Measurements from ENCODE around the gene DLG2. TPM values are rescaled to one million over a fixed set of nuclear protein-coding genes. Genes with fewer than 3 reads are reported as not detected.
"Not testable (repeated sequence)": the region's sequence is repeated elsewhere in the genome, so short reads cannot be mapped to it uniquely, and the experiment has no call there.

DLG2 gene
- total RNA-seq, 1 experiment from 2014 or later = not detected

DNA sequence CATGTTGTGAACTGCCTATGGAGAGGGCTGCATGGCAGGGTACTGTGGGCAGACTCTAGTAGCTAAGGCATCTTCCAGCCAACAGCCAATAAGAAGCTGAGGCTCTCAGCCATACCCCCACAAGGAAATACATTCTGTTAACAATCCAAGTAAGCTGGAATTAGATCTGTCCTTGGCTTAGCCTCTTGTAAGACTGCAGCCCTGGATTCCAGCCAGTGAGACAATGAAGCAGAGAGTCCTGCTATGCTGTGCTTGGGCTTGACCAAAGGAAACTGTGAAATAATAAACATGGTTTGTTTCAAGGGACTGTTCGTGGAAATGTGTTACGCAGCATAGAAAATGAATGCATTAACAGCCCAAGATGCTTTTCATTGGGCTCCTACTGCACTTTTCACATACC is 1243.6 kb downstream of the DLG2 start:
- in situ Hi-C loops (cut with HindIII; ENCODE audit: low pct_unique_long_range_greater_than_20kb, low sequenced_read_pairs) = no loop called here
- DNase-seq (ENCODE audit: low read depth, low spot score) = no peak

DNA sequence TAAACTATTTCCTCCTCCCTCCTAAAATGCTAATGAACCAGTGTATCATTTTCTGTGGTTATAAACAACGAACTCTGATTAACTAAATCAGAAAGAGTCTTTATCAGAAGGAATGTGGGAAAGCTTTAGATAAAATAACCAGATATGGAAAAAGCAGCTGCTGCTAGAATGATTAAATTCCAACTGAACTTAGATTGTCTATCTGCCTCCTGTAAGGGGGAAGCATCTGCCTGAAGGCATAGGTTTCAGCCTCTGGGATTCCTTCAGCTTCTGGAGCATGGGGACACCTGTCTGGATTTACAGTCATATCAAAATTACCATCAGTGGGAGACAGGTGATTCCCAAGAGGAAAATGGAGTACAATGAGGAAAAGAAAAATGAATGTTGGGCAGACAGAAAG is 1245.5 kb downstream of the DLG2 start:
- no peak for DNase-seq (ENCODE audit: low read depth, low spot score)
- in situ Hi-C loops (cut with HindIII; ENCODE audit: low pct_unique_long_range_greater_than_20kb, low sequenced_read_pairs) = no loop called here

DNA sequence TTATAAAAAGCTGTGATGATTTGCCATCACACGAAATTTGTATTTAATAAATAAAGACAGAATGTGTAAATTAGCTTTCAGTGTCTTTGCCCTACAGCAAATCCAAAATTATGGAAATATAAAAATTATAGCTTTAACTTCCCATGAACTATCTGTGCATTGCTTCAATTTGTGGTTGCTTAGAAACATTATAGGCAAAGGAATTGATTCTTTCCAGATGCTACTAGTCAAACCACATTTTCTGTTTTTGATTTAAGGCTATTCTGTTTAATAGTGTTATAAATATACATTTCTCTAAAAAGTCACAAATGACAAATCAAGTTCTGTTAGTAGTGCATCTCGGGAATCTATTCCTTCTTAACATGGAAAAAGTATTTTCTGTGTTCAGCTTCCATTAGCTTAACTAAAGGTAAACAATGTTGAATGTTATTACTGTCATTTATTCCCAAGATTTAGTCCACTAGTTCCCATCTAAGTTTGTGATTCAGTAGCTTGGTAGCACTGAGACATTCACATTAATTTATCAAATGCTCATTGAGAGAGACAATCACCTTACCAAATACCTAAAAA is 1254.7 kb downstream of the DLG2 start:
- DNase-seq (ENCODE audit: low read depth, low spot score) = no peak
- in situ Hi-C loops (cut with HindIII; ENCODE audit: low pct_unique_long_range_greater_than_20kb, low sequenced_read_pairs) = no loop called here

DNA sequence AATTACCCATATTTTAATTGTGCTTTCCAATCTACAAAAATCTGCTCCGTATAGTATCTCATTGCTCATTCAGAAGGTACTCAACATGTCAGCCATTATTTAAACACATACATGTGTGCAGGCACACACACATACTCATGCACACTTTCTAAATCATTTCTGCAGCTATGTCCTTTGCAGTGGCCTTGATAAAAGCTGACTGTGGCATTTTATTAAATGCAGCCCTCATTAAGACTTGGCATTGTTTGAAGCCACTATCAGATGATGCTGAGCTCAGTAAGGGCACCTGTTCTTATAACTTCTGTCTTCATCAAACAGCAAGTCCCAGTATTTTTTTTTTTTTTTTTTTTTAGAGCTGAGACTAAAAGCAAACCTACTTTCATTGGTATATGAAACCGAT is 1269.1 kb downstream of the DLG2 start:
- no peak for DNase-seq (ENCODE audit: low read depth, low spot score)
- in situ Hi-C loops (cut with HindIII; ENCODE audit: low pct_unique_long_range_greater_than_20kb, low sequenced_read_pairs) = no loop called here

DNA sequence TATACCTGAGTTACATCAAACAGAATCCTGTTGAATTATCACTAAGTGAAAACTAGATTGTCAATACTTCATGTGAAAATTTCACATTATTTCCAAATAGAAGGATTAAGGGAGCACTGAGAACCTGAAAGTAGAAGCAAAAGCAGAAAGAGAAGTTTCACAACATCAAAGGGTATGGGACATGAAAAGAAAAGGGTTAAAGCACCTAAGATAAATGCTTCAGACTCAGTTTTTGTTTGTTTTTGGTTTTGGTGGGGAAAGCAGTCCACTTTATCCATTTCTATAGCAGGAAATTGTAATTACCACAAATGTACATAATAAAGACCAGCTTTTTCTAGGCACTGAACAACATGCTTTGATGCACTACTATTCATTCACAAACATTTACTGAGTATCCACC is 1271.2 kb downstream of the DLG2 start:
- DNase-seq (ENCODE audit: low read depth, low spot score) = no peak
- in situ Hi-C loops (cut with HindIII; ENCODE audit: low pct_unique_long_range_greater_than_20kb, low sequenced_read_pairs) = no loop called here

DNA sequence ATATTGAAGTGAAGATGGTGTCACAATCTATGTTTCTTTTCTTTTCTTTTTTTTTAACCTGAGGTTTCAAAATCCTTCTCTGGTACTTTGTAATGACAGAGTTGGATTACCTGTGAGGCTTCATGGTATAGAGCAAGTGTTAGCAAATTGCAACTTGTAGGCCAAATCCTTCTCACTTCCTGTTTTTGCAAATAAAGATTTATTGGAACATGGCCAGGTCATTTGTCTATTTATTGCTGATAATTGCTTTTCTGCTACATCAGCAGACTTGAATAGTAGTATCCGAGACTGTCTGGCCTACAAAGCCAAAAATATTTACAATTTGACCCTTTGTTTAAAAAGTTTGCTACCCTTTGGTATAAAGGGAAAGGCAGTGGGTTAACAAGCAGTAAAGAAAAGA is 1281.5 kb downstream of the DLG2 start:
- in situ Hi-C loops (cut with HindIII; ENCODE audit: low pct_unique_long_range_greater_than_20kb, low sequenced_read_pairs) = no loop called here
- DNase-seq (ENCODE audit: low read depth, low spot score) = no peak

DNA sequence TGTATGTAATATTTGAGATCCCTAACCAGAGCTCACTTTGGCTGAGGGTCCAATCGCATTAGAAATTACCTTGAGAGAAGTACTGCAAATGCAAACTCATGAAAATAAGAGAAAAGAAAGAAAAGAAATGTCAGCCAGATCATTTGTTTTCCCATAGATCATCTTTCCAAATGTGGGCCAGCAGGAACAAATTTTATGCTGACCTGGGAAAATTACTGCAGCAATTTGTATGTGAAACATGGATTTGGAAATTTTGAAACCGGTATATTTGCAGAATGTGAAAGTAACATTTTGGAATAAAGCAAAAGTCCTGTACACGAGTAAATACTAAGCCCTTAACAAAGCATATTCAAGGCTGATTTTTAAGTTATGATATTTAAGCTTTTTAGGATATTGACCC is 1282.1 kb downstream of the DLG2 start:
- DNase-seq (ENCODE audit: low read depth, low spot score) = no peak
- in situ Hi-C loops (cut with HindIII; ENCODE audit: low pct_unique_long_range_greater_than_20kb, low sequenced_read_pairs) = no loop called here

DNA sequence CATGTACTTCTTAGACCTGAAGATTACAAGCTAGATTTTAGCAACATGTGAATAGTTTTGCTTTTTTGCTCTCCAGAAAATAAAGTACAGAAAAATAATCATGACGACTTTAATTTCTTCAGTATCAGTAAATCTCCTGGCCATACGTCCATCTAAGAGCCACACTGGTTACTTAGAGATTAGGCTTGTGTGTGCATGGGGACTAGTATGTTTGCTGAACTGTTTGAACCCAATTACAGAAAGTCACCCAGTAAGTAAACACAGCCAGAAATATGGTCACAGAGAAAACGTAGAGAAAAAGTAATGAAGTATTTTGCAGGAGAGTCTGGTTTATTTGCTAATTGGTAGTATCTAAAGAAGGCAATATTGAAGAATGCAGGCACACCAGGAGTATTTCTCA is 1287.3 kb downstream of the DLG2 start:
- DNase-seq (ENCODE audit: low read depth, low spot score) = no peak
- in situ Hi-C loops (cut with HindIII; ENCODE audit: low pct_unique_long_range_greater_than_20kb, low sequenced_read_pairs) = no loop called here

DNA sequence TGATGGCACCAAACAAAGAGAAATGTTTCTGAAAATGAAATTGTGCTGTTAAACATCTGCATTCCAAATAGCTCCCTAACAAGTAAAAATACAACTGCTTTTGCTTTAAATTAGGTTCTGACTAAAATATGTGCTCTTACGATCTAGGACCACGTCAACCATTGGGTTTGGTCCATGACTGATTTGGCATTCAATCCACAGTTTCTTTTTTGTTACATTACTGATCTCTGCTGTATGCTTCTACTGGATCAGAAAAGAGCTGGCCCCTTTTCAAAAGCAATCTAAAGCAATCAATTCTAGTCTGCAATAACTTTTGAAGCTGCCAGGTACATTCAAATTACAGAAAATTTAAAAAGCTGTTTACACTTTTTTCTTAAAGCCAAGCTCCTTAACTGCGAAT is 1293.9 kb downstream of the DLG2 start:
- in situ Hi-C loops (cut with HindIII; ENCODE audit: low pct_unique_long_range_greater_than_20kb, low sequenced_read_pairs) = no loop called here

DNA sequence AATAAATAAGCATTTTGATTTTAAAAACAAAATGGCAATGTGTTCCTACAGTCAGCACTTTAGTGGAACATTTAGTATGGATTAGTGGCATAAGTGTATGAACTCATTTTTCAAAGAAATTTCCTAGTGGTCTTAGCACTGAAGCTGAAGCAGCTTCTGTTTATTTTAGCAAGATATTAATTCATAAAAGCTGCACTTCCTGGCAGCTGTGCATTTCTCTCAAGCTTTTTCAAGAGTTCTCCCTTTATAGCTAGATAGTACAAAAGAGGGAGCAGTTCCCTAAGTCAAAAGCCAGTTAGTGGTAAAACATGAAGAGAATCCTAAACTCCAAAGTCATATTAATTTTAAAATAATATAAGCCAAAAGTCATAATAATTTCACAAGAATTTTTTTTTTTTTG is 1304.9 kb downstream of the DLG2 start:
- in situ Hi-C loops (cut with HindIII; ENCODE audit: low pct_unique_long_range_greater_than_20kb, low sequenced_read_pairs) = no loop called here
- no peak for DNase-seq (ENCODE audit: low read depth, low spot score)

More for the DNA sequence above, 1293.9 kb downstream of the DLG2 start:
- no peak for DNase-seq (ENCODE audit: low read depth, low spot score)

DNA sequence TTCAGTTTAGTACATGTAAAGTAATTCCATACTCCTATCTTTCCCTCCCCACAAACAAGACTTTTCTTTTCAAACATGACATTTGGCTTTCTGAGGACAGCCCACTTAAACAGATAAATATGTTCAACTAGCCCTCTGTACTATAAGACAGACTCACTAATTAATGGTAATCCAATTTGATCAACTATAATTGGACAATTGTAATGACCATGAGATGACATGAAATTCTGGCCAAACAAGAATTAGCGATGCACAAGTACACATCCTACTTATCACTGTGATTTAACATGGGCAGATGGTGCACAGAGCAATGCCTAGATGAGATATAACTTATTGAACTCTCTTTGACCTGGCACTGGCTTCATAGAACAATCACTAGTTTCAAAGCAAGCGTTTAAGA is 1307.3 kb downstream of the DLG2 start:
- DNase-seq (ENCODE audit: low read depth, low spot score) = no peak
- in situ Hi-C loops (cut with HindIII; ENCODE audit: low pct_unique_long_range_greater_than_20kb, low sequenced_read_pairs) = no loop called here

DNA sequence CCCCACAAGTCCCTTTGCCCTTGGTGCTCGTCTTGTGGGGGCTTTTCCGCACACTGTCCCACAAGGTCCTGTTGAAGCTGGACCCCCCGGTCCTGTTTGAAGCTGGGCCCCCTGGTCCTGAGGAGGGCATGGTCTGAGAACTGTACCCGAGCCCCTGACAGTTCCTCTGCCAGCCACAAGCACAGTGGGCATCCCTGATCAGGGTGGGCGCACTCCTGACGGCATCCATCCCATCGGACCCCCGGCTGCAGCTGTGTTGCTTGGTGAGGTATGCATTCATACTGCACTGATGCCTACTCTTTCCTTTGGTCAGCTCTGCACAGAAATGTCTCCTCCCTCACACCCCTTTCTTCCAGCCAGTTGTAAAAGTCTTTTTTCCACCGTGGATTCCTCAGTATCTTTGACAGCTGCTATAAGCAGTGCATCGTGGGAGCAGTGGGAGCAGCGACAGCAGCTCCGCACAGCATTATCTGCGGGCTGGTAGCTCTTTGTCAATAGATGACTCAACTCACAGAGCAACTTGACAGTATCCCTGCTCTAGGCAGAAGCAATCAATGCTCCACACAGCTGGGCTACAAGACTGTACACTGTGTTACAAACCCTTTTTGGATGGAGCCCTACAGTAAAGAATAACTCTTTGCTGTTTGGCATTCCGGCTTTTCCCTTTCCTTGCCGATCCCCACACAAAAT is 1310.1 kb downstream of the DLG2 start:
- DNase-seq (ENCODE audit: low read depth, low spot score) = no peak
- in situ Hi-C loops (cut with HindIII; ENCODE audit: low pct_unique_long_range_greater_than_20kb, low sequenced_read_pairs) = no loop called here

DNA sequence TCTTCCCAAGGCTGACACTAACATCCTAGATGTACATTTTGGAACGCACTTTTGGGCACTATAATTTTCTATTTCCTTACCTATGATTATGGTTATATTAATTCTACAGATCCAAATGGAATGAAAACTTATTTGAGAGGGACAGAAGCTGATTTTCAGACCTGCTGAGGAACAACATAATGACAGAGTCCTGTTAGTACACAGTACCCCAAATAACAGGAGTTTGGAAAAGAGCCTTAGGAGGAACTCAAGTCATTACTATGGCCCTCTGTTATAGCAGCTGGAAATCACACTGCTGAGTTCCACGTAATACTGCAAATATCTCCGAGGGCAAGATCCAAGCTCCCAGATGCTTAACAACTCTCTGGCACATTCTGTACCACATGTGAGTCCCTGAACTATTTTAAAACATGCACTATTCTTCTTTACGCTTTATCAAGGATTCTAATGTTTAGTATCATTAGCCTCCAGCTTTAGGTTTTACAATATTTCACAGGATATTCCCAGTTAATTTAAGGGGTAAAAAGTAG is 1313.2 kb downstream of the DLG2 start:
- in situ Hi-C loops (cut with HindIII; ENCODE audit: low pct_unique_long_range_greater_than_20kb, low sequenced_read_pairs) = no loop called here
- no peak for DNase-seq (ENCODE audit: low read depth, low spot score)

DNA sequence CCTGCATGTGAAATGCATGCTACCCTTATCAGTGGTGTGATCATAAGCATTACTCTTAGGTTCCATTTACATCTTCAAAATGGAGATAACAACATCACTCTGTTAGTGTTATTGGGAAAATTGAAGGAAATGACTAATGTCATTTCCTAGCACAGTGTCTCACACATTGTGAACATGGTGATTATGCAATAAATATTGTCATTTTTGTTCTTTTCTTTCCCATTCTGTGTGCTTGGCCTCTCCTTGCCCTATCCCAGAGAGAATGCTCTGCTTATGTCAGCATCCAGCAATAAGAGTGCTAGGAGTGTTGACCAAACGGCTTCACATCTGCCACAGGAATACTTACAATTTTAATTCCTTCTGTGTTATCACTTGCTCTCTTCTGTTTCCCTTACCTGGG is 1316.9 kb downstream of the DLG2 start:
- in situ Hi-C loops (cut with HindIII; ENCODE audit: low pct_unique_long_range_greater_than_20kb, low sequenced_read_pairs) = no loop called here
- no peak for DNase-seq (ENCODE audit: low read depth, low spot score)

DNA sequence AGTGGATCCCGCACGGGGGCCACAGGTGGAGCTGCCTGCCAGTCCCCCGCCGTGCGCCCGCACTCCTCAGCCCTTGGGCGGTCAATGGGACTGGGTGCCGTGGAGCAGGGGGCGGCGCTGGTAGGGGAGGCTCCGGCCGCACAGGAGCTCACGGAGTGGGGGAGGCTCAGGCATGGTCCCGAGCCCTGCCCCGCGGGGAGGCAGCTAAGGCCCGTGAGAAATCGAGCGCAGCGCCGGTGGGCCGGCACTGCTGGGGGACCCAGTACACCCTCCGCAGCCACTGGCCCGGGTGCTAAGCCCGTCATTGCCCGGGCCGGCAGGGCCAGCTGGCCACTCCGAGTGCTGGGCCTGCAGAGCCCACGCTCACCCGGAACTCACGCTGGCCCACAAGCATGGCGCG is 1318.7 kb downstream of the DLG2 start:
- in situ Hi-C loops (cut with HindIII; ENCODE audit: low pct_unique_long_range_greater_than_20kb, low sequenced_read_pairs); DNase-seq (ENCODE audit: low read depth, low spot score): not testable (repeated sequence)

DNA sequence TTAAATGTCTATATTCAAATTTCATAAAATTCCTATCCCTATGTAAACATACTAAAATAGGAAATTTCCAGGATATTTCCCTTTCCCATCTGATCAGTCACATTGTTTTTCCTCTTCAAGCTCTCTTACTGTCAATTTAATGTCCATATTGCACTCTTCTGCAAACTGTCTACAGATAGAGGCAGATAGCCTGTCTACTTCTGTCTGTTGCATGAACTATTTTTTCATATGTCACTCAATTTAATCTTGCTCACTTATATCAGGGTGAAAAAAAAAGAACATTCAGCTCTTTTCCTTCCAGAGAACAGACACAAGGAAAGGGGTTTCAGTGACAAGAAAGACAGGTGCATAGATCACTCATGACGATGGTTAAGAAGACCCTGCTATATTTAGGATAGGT is 1327.1 kb downstream of the DLG2 start:
- in situ Hi-C loops (cut with HindIII; ENCODE audit: low pct_unique_long_range_greater_than_20kb, low sequenced_read_pairs) = no loop called here

DNA sequence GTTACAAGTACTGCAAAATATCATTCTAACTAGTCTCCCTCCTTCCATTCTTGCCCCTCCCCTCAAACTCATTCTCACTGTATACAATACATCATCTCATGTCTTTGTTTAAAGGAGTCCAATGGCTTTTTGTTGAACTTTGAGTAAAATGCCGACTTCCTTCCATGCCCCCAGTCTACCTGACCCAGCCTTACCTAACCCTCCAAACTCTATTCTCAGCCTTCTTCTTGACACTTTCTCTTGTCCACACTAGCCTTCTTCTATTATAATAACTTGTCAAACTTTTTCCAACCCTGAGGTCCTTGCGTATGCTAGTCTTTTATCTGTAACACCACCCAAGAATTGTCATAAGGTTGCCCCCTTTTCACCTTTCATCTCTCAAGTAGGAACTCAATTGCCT is 1329.6 kb downstream of the DLG2 start:
- DNase-seq (ENCODE audit: low read depth, low spot score) = no peak
- in situ Hi-C loops (cut with HindIII; ENCODE audit: low pct_unique_long_range_greater_than_20kb, low sequenced_read_pairs) = no loop called here

More for the DNA sequence above, 1327.1 kb downstream of the DLG2 start:
- no peak for DNase-seq (ENCODE audit: low read depth, low spot score)

DNA sequence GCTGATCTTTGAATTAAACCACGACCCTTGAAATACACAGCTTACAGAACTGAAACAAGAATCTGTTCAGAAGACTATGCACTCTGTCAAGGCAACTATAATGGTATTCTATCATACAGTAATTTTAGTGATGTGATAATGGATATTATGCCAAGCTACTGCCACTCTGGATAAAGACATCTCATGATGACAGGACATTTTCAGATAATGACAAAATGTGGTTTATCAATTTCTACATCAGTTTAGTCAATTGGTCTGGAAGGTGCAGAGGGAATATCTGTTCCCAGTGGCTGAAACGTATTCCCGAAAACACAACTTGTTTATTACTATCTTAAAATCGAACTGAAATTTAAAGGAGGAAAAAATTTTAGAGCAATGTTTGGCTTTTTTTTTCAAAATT is 1331.3 kb downstream of the DLG2 start:
- DNase-seq (ENCODE audit: low read depth, low spot score) = no peak
- in situ Hi-C loops (cut with HindIII; ENCODE audit: low pct_unique_long_range_greater_than_20kb, low sequenced_read_pairs) = no loop called here

DNA sequence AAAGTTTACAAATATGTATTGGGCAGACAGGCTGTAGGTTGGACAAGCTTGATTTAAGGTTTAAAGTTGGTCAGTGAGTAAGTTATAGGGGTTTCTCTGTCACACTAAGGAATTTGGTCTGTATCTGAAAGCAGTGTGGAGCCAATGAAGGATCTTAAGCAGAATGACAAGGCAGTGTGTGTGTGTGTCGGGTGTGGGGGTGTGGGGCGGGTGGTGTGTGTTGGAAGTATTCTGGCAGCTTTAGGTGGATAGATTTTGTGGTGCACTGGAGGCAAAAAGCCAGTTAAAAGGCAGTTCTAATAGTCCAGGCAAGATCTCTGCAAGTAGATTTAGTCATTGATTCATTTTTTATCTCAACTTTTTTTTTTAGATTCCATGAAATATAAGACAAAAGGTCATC is 1334.2 kb downstream of the DLG2 start:
- in situ Hi-C loops (cut with HindIII; ENCODE audit: low pct_unique_long_range_greater_than_20kb, low sequenced_read_pairs) = no loop called here
- no peak for DNase-seq (ENCODE audit: low read depth, low spot score)
